Stimulated activated CD4-positive, alpha-beta T cell treated with anti-CD3 and anti-CD28 coated beads, TNF-alpha, amount 100 ng/mL, for 4 hours (primary cell): ENCODE data around the gene DPYSL4.
A peak's percentile ranks its signal among the peaks of the same experiment; 100 is the strongest.

Source experiments
- DNase-seq, 3 experiments: peaks; one replicate each; pipeline ENCODE4 v3.0.0-alpha.2; 2020; ENCODE audit warnings: low read depth in 3 of 3

DPYSL4 gene

GRCh38 chr10:132186488-132187429 is at the start of gene DPYSL4:
Gene DPYSL4, plus strand, starts transcription at chr10:132186948. Its CDS starts 116 bp downstream, at chr10:132187064.
- DNase-seq, result peak in 1 of 3 experiments; percentile 12

- DNase-seq, result no peak
Measured at GRCh38 chr10:132137111-132138072, 49.4 kb upstream of the DPYSL4 start.

DNA sequence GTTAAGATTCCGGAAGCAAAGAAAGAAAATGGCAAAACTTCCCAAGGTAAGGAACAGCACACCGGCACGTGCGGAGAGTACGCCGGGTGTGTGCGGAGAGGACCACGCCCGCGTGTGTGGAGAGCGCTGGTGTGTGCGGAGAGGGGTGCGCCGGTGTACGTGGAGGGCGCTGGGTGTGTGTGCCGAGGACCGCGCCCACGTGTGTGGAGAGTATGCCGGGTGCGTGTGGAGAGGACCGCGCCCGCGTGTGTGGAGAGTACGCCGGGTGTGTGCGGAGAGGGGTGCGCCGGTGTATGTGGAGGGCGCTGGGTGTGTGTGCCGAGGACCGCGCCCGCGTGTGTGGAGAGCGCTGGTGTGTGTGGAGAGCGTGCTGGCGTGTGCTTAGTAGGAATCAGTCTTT is 48.6 kb upstream of the DPYSL4 start:
- DNase-seq, result no peak

- DNase-seq, result no peak
Measured at GRCh38 chr10:132138596-132138995, 48.2 kb upstream of the DPYSL4 start.

DNA sequence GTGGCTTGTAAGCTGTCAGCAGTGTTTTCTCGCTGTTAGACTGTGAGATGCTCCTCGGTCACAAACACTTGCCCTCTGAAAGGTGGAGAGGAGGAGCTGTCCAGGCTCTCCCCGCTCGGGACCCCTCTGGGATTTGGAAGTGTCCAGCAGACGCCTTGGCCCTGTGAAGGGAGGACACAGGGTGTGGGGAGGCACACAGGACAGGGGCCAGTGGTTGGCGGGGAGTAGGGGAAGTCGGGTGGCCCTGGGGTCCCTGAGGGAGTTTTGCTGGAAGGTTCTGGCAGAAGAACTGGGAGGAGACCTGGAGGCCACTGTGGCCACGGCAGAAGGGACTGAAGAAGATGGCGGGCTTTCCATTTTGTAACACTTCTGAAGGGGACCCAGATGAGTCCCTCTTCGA is 47.2 kb upstream of the DPYSL4 start:
- no peak for DNase-seq

DNA sequence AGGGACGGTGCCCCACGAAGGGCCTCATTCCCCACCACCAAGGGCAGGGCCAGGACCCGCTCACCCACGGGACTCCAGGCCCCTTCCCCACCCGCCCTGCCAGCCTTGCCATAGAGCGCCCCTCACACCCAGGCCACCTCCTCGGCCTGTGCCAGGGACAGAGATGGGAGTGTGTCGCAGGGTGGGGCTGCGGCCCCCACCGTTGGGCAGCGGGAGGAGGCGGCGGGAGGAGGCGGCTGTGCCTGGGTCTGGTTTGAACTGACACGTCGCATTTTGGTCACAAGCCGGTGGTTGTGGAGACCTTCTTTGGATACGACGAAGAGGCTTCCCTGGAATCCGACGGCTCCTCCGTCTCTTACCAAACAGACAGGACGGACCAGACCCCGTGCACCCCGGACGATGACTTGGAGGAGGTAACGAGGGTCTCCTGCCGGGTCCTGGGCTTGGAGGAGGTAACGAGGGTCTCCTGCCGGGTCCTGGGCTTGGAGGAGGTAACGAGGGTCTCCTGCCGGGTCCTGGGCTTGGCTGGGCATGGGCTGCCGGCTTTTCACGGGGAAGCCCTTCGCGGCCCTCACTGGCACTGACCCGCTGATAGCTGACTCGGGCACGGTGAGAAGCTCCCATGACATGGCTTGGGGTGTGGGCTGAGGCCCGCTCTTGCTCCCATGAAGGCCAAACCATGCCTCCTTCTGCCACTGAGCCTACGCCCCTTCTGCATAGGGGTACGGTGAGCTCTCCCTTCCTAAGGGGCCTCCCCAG is 46.4 kb upstream of the DPYSL4 start:
- DNase-seq, result no peak

DNA sequence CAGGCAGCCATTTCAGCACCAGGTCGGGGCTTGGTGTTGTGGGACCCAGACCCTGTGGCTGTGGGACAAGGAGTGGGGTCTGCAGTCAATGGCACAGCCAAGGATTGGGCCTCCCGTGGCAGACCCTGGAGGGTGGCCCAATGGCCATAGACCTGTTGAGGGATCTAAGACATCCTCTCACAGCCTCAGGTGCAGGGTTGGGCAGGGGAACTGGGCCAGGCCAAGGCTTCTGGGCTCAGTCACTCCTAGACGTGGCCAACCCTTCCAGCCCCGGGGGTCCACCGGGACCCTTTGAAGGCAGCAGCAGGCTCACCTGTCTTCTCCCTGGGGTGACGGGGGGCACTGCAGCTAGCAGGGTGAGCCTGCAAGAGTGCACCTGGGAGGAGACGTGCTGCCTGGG is 45.7 kb upstream of the DPYSL4 start:
- DNase-seq, result no peak

DNA sequence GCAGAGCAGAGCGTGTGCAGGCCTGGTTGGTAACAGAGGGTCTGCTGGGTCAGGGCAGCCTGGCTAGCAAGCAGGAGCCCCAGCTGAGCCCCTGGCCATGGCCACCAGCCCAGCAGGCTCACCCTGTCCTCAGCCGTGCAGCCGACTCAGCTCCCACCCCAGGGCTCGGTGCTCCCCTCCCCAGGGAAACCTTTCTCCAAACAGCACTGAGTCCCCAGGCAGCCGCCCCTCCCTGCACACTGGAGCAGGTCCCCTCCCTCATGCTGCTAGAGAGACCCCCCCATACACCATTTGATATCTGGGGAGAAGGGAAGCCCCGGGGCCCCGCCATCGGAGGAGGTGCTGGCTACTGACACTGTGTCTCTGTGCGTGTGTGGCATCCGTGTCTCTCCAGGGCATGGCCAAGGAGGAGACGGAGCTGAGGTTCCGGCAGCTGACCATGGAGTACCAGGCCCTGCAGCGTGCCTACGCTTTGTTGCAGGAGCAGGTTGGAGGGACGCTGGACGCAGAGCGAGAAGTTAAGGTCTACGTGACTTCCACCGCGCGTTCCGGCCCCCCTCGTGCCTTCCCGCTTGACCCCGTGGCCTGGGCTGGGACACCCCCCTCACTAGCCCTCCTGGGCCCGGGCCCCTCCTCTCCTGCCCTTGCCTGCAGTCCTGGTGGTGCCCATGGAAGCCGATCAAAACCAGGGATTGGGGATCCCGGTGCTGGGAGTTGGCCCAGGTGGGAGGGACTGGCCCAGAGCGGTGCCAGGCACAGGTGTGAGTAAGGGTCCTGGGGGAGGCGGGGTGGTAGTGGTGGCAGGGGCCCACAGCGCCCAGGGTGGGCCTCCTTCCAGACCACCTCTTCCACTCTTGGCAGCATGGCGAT is 45.0 kb upstream of the DPYSL4 start:
- no peak for DNase-seq

DNA sequence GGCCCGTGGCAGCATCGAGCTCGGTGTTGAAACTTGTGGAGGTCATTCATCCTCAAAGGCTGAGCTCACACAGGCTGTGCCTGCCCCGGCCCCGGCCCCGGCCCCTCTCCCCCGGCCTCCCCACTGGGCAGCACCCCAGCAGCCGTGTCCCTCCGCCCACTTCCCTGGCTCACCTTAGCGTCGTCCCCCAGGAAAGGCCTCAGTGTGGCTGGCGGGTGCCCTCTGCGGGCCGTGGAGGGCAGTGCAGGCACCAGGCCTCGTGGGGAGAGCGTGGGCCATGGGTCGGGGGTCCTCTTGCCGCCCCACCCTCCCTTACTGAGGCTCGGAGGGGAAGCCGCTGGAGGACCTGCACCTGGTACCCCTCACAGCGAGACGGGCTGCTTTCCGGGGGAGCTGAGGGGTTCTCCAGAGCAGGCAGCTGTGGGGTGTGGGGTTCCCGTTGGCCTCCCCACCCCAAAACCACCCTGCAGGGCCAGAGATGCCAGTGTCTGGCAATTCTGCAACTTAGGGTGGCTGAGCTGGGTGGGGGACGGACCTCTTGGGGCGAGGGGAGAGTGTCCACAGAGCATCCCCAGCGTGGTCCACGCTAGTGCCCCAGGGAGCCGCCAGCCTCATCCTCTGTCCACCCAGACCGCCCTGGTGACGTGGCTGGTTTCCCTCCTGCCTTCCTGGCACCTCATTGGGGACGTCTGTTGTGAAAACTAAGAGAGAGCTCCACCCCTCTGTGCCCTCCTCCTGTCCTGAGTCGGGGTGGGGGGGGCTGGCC is 44.2 kb upstream of the DPYSL4 start:
- DNase-seq, result peak; percentile 18 to 44 (median 39)

GRCh38 chr10:132143162-132143561 is 43.6 kb upstream of the DPYSL4 start:
- no peak for DNase-seq

GRCh38 chr10:132144086-132144485 is 42.7 kb upstream of the DPYSL4 start:
- DNase-seq, result no peak

GRCh38 chr10:132145002-132145401 is 41.7 kb upstream of the DPYSL4 start:
- DNase-seq, result no peak

- DNase-seq, result no peak
Measured at GRCh38 chr10:132145521-132146185, 41.1 kb upstream of the DPYSL4 start.

DNA sequence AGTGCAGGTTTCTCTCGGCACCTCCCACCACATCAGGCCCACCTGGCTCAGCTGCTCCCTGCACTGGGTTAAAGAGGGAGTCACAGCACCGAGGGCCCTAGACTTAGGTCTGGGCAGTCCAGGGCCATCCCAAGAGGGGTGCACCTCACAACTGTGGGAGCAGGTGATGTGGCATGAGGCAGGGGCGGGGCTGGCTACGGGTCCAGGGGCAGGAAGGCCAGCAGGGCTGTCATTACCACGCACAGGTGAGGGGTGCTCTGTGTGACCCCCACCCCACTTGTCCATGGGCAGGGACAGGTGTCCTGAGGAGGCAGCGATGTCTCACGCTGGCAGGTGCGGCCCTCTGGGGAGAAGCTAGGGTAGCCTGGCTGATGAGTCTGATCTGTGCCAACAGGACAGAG is 40.5 kb upstream of the DPYSL4 start:
- no peak for DNase-seq

DNA sequence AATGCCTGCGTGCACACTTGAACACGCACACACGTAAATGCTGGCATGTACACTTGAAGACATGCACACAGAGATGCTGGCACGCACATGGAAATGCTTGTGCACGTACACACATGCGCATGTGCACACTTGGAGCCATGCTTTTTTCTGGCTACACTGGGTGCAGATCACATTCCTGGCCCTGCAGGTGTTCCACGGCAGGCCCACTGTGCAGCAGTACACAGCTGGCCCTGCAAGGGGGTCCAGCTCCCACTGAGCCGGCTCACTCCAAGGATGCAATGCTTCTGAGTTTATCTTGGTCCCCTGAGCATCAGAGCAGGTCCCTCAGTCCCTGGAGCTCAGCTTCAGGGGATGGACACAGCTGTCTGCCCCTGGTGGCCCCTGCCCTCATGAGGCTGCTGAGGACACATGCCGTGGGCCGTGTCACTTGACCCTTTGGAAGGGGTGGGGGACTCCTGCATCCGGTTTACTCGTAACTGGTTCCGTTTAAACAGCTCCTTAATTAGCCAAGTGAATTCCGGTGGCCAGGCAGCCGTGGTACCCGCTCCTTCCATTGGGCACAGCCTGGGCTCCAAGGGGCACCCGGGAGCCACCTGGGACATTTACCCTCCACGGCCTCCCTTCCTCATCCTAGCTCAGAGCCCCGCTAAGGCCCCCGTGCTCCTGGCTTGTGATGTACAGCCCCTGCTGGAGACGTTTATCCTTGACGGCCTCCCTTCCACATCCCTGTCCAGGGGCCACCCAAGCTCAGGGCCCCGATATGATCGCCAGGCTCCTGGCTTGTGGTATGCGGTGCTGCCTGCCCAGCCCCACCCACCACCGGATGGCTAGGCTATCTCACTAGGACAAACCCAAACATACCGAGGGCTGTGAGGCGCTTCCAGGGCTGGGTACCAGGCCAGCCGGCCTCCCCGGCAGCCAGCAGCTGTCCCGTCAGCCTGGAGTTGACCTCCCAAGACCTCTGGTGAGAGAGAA is 39.5 kb upstream of the DPYSL4 start:
- no peak for DNase-seq

DNA sequence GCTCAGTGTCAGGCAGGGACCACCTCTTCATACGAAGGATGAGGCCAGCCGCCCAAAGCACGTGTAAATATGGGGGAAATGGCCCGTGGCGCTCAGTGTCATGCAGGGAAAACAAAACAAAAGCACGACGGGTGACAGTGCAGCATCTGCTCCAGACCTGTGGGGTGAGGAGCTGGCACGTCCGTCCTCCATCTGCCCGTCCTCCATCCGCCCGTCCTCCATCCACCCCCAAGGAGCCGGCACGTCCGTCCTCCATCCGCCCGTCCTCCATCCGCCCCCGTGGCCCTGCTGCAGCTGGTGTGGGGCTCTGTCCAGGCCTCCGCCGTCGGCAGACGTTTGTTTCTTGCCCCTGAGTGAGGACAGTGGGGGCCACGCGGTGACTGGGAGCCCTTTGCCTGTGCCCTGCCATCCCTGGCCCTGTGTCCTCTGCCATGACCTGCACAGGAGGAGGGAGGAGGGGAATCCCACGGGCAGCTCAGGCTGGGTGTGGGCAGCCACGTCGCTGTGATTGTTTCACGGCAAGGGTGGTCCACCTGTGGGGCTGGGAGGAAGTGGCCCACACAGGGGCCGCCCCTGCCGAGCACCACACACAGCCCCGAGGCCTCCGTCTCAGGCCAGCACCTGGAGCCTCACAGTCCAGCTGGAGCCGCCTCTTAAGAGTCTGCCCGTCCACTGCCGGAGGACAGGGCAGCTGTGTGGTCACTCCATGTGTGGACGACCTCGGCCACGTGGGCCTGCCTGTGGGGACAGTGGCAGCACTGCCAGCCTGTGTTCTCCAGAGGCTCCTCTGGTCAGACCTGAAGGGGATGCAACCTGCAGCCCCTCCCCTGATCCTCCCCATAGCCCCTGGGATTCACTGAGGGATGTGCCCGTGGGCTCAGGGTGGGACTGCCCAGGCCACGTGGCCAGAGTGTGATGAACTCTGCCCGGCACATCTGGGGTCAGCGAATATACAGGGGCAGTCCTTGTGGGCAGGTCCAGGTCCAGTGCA is 38.2 kb upstream of the DPYSL4 start:
- DNase-seq, result no peak

- no peak for DNase-seq
Measured at GRCh38 chr10:132149271-132149670, 37.5 kb upstream of the DPYSL4 start.
